HepG2 (cell line): ENCODE results near the gene IFT57. TPM values are rescaled to one million over a fixed set of nuclear protein-coding genes. Genes with fewer than 3 reads are reported as not detected.
"Not testable (repeated sequence)": the region's sequence is repeated elsewhere in the genome, so short reads cannot be mapped to it uniquely, and the experiment has no call there.

Experiments used
- ATAC-seq: fragments of 200-7000 bp; cut with Tn5 transposase; 3 replicates; pipeline ENCODE4 v1.9.1; 2020; ENCODE audit warnings: mild to moderate bottlenecking, moderate library complexity
- BruUV-seq: library from RNA; stranded (reverse); fragments of 400-500 nt; replicated peaks from 2 replicates; lab custom pipeline; 2021; lab: Mats Ljungman, UMichigan
- CTCF ChIA-PET: fragments of 300-600 bp; formaldehyde crosslinking; extraction: SDS; loops from one replicate; lab custom pipeline; 2021; ENCODE audit warnings: low total read pairs, inconsistent platforms, low intra/inter-chr PET ratio; lab: Yijun Ruan, JAX
- POLR2A ChIA-PET: fragments of 350-600 bp; sonication (Branson Sonifier 250); formaldehyde crosslinking; loops from one replicate; lab custom pipeline; 2020; ENCODE audit warnings: antibody characterized with exemption, inconsistent platforms; lab: Yijun Ruan, JAX
- DNase-seq: peaks from one replicate; pipeline ENCODE4 v3.0.0-alpha.2; 2015; ENCODE audit warnings: low spot score
- FAIRE-seq: peaks from 3 replicates; lab custom pipeline; 2011; peaks lifted over from hg19 to GRCh38; lab: Jason Lieb, UNC
- H2AFZ ChIP-seq: one replicate; pipeline ENCODE4 v1.6.1; 2011; ENCODE audit warnings: low read length, inconsistent platforms
- H3K27ac ChIP-seq: fragments of 300-600 bp; 3 replicates; pipeline ENCODE4 v1.8.0; 2011; ENCODE audit warnings: mixed run types, mild to moderate bottlenecking, mixed read lengths, low read length, inconsistent platforms; ENCODE audit not compliant: insufficient read depth; ENCODE audit errors: extremely low read length
- H3K27me3 ChIP-seq, 2 experiments: fragments of 200-600 bp in 1 of 2; 2 replicates in 1 of 2; 3 replicates in 1 of 2; pipeline versions ENCODE4 v1.6.0 to v1.8.0; 2011; ENCODE audit warnings: low read length in 2 of 2, mild to moderate bottlenecking in 2 of 2, moderate library complexity in 2 of 2, inconsistent platforms in 1 of 2; ENCODE audit not compliant: insufficient read depth in 2 of 2, control insufficient read depth in 1 of 2
- H3K36me3 ChIP-seq, 2 experiments: fragments of 200-600 bp in 1 of 2; replicated peaks in 1 of 2; 2 replicates in 1 of 2; 3 replicates in 1 of 2; pipeline versions ENCODE4 v1.5.1 to v1.8.0; 2011; ENCODE audit warnings: low read length in 2 of 2, inconsistent platforms in 1 of 2; ENCODE audit not compliant: insufficient read depth in 2 of 2, control insufficient read depth in 1 of 2
- H3K4me1 ChIP-seq: 2 replicates; pipeline ENCODE4 v1.5.1; 2012; ENCODE audit warnings: low read length, inconsistent platforms; ENCODE audit not compliant: insufficient read depth
- H3K4me2 ChIP-seq: 2 replicates; pipeline ENCODE4 v1.6.0; 2011; ENCODE audit warnings: low read depth, low read length, inconsistent platforms
- H3K4me3 ChIP-seq, 3 experiments: fragments of 200-600 bp in 1 of 3; sonication (generic), shearing (Covaris generic) in 1 of 3; replicated peaks in 1 of 3; 2 replicates each; pipeline ENCODE4 v1.5.1; 2011 to 2016; ENCODE audit warnings: low read length in 3 of 3, inconsistent platforms in 2 of 3, low read depth in 2 of 3, mild to moderate bottlenecking in 2 of 3, control low read depth in 1 of 3, mixed read lengths in 1 of 3; ENCODE audit not compliant: insufficient read depth in 1 of 3
- H3K79me2 ChIP-seq: one replicate; pipeline ENCODE4 v1.6.1; 2011; ENCODE audit warnings: low read length, inconsistent platforms; ENCODE audit not compliant: insufficient read depth
- H3K9ac ChIP-seq: 2 replicates; pipeline ENCODE4 v1.6.0; 2011; ENCODE audit warnings: mild to moderate bottlenecking, low read depth, low read length, inconsistent platforms; ENCODE audit not compliant: insufficient read depth
- H3K9me3 ChIP-seq: 2 replicates; pipeline ENCODE4 v1.5.1; 2012; ENCODE audit warnings: mild to moderate bottlenecking, low read length
- H4K20me1 ChIP-seq: 2 replicates; pipeline ENCODE4 v1.6.0; 2011; ENCODE audit warnings: inconsistent platforms, mild to moderate bottlenecking, low read length, moderate library complexity; ENCODE audit not compliant: insufficient read depth
- AKAP8 ChIP-seq: sonication (generic); formaldehyde crosslinking; IDR thresholded peaks from 2 replicates; pipeline ENCODE4 v1.5.1; 2020; ENCODE audit warnings: mild to moderate bottlenecking, missing genetic modification reagents
- CAMTA2 ChIP-seq: sonication (generic); formaldehyde crosslinking; IDR thresholded peaks from 2 replicates; pipeline ENCODE4 v1.4.0; 2020; ENCODE audit warnings: mild to moderate bottlenecking, missing genetic modification reagents, borderline replicate concordance
- CREM ChIP-seq, 2 experiments: sonication (generic) in 1 of 2; formaldehyde crosslinking in 1 of 2; IDR thresholded peaks; 2 replicates each; pipeline versions ENCODE4 v1.4.0 to v1.6.1; 2016 to 2020; ENCODE audit warnings: antibody characterized with exemption in 1 of 2, mild to moderate bottlenecking in 1 of 2, missing genetic modification reagents in 1 of 2
- ZBTB20 ChIP-seq: sonication (generic); formaldehyde crosslinking; IDR thresholded peaks from 2 replicates; pipeline ENCODE4 v1.8.1; 2023; ENCODE audit warnings: missing genetic modification reagents, low read depth, mild to moderate bottlenecking, borderline replicate concordance
- WGBS: methylation state at CpG from one replicate; pipeline ENCODE4 v1.1.6; 2017; ENCODE audit warnings: low lambda C conversion rate; 5-methylcytosine and 5-hydroxymethylcytosine counted together
- in situ Hi-C: cut with HindIII; loops from 2 replicates; pipeline ENCODE4 v1.10.0; 2017; ENCODE audit warnings: low pct_unique_long_range_greater_than_20kb; ENCODE audit not compliant: extremely low pct_ligation_motif_present
- intact Hi-C: fragments of 100-400 bp; cut with micrococcal nuclease; formaldehyde crosslinking; loops from one replicate; pipeline ENCODE4 v1.10.0; 2022; ENCODE audit not compliant: unreplicated experiment
- polyA plus RNA-seq, 8 experiments: library from polyadenylated mRNA; depleted of rRNA in 3 of 8; stranded (reverse) in 7 of 8; unstranded in 1 of 8; fragments of >200 nt; fragmentation: Illumina TruSeq in 4 of 8; extraction: Trizol in 4 of 8; gene quantifications; 2 replicates each; pipeline versions ENCODE4 v1.2.1 to v1.2.3, GENCODE V29; 2011 to 2016; ENCODE audit warnings: low read depth in 4 of 8, missing spikeins in 1 of 8, mixed read lengths in 1 of 8; ENCODE audit not compliant: insufficient read depth in 1 of 8
- total RNA-seq, 5 experiments: library from RNA; depleted of rRNA; stranded (reverse); fragments of >200 nt; fragmentation: Illumina TruSeq; extraction: Trizol; gene quantifications; 2 replicates each; pipeline ENCODE4 v1.2.3, GENCODE V29; 2016; ENCODE audit warnings: low read depth in 1 of 5

Gene IFT57
- total and polyA plus RNA-seq, 2 of the 13 experiments (the other 11 are each of a cell fraction or from before 2014, with no cell fraction given), result 5.5 to 14.5 TPM

GRCh38 chr3:108156312-108156853, 65.8 kb downstream of the IFT57 start:
- TF ChIP-seq CAMTA2 (CRISPR knock-in tag), result no peak
- TF ChIP-seq CREM (IDR thresholded peaks at IDR 0.05), result no peak
- no peak for TF ChIP-seq CREM (CRISPR knock-in tag; IDR thresholded peaks at IDR 0.05)
- no peak for TF ChIP-seq AKAP8 (CRISPR knock-in tag)
- TF ChIP-seq ZBTB20, result no peak
- Histone ChIP-seq H3K4me1 (no peaks in the 10 kb centered on the region), H3K9ac (no peak overlapping the region), H3K36me3 (no peaks in the 10 kb centered on the region), H3K27me3 (no peaks in the 10 kb centered on the region), H4K20me1 (no peaks in the 10 kb centered on the region), H3K4me3 (no peak overlapping the region), H3K9me3 (no peaks in the 10 kb centered on the region), H3K27ac (no peak overlapping the region), H3K4me2 (no peak overlapping the region), H3K79me2 (no peaks in the 10 kb centered on the region), H2AFZ (no peak overlapping the region)
- ATAC-seq (no peak), FAIRE-seq (no peak), DNase-seq (no peak)
- WGBS, result 30% methylated on average over 4 of the region's 4 CpGs
- in situ Hi-C loops (no loop called here), intact Hi-C loops (no loop called here)
- POLR2A ChIA-PET, result no interaction called here
- CTCF ChIA-PET, result interaction anchor here (1.6 kb wide), 1 partner anchor 321 kb away, joined by 3 read pairs; no protein-coding TSS in a partner anchor
- BruUV-seq, result no TSS peak

- BruUV-seq, H3K4me2 ChIP-seq, DNase-seq, H3K79me2 ChIP-seq, H3K4me3 ChIP-seq, H4K20me1 ChIP-seq, H3K36me3 ChIP-seq, H3K4me1 ChIP-seq, in situ Hi-C loops, H3K27ac ChIP-seq, H3K9me3 ChIP-seq, POLR2A ChIA-PET, FAIRE-seq, H3K27me3 ChIP-seq, H3K9ac ChIP-seq, ATAC-seq, H2AFZ ChIP-seq, intact Hi-C loops: not testable (repeated sequence)
- CTCF ChIA-PET, result interaction anchor here (1.6 kb wide), 1 partner anchor 322 kb away, joined by 3 read pairs; no protein-coding TSS in a partner anchor
- 20% methylated on average over 4 of the region's 4 CpGs for WGBS
Measured at GRCh38 chr3:108155642-108156041, 66.6 kb downstream of the IFT57 start.
